Fibroblast of skin of left biceps (primary cell): ENCODE measurements around the gene RPS24.
"Not testable (repeated sequence)": the region's sequence is repeated elsewhere in the genome, so short reads cannot be mapped to it uniquely, and the experiment has no call there.

Experiments
- DNase-seq, 2 experiments: peaks; one replicate each; pipeline ENCODE4 v3.0.0-alpha.2; 2013; ENCODE audit warnings: low read depth in 2 of 2

The RPS24 gene

DNA sequence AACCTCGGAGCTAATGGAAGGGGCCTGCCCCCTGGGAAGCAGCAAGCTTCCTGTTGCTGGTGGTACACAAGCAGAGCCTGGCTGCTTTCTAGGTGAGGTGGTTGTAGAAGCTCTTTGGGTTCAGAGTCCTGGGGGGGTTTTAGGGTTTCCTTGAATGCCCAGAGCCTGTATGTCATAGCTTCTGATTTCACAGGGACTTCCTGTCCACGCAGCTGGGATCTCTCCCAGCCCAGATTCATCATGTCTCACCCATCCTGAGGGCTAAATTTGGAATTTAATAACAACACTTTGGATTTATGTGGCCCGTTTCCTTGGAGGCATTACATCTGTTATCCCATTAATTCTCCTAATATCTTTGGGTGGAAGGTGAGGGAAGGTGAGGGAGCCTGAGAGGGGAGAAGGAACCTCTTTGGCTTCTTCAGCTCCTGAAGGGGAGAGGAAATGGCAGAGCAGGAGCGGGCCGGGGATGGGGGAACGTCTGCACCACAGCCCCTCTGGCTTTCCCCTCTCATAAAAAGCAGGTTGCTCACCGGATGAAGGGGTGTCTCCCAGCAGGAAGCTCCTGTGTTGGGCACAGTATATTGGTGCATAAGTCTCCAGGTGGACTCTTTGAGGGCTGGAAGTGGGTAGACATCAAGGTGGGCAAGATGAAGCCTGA, 19.7 kb downstream of the RPS24 start:
- peak; percentile 26 to 30 for DNase-seq

DNA sequence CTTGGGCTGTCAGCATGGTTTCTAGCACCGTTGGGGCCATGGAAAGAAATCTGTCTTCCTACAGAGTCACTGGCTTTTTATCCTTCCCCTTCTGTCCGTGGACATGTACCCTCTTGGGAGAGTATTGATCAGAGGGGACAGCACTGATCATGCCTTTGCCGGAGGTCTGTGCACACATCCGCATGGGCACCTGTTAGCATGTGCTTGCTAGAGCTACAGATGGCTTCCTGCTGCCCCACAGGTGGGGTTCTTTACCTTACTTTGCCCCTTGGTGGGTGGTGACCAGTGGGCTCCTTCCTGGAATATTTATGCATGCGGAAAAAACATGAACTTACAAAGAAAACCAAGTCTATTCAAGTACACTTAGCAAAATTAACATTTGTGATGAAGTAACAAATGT, 24.9 kb downstream of the RPS24 start:
- DNase-seq, result no peak

GRCh38 chr10:78059906-78060702, 26.4 kb downstream of the RPS24 start:
- no peak for DNase-seq

GRCh38 chr10:78062296-78062695, 28.6 kb downstream of the RPS24 start:
- DNase-seq, result no peak

DNA sequence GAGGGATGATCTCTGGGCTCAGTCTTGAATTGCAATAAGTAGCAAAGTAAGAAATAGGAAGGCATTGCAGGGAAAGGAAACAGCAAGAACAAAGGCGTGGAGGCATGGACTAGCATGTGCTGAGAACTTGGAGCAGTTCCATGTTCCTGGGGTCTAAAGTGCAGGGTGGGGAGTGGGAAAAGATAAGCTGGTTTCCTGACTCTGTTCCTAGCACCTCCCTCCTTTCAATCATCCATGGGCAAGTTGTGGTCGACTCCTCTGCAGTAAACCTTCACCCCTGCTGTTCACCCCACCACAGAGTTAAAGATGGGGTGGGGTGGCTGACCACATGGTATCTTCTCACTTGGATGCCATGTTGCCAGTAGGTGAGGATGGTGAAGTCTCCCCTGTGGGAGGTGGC, 29.6 kb downstream of the RPS24 start:
- DNase-seq, result no peak

DNA sequence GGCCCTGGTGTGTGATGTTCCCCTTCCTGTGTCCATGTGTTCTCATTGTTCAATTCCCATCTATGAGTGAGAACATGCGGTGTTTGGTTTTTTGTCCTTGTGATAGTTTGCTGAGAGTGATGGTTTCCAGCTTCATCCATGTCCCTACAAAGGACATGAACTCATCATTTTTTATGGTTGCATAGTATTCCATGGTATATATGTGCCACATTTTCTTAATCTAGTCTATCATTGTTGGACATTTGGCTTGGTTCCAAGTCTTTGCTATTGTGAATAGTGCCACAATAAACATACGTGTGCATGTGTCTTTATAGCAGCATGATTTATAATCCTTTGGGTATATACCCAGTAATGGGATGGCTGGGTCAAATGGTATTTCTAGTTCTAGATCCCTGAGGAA, 31.3 kb downstream of the RPS24 start:
- not testable (repeated sequence) for DNase-seq

DNA sequence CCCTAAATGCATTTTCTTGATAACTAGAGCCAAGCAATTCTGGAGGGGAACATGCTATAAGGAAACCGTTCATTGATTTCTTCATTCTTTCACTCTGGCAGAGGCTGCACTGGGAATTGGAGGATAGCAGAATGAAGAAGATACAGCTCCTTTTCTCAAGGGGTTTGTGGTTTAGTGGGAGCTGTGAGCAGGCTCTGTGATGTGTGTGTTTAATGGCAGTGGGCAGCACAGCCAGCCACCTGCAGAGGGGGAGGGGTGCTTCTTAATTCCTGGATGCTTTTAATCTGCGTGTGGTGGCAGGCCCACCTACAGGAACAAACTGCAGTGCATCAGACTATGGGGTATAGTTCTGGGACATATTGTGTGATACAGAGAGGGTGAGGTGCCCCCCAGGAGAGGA, 31.9 kb downstream of the RPS24 start:
- no peak for DNase-seq

- DNase-seq, result no peak
These were observed 32.3 kb downstream of the RPS24 start for GRCh38 chr10:78066012-78066411.

DNA sequence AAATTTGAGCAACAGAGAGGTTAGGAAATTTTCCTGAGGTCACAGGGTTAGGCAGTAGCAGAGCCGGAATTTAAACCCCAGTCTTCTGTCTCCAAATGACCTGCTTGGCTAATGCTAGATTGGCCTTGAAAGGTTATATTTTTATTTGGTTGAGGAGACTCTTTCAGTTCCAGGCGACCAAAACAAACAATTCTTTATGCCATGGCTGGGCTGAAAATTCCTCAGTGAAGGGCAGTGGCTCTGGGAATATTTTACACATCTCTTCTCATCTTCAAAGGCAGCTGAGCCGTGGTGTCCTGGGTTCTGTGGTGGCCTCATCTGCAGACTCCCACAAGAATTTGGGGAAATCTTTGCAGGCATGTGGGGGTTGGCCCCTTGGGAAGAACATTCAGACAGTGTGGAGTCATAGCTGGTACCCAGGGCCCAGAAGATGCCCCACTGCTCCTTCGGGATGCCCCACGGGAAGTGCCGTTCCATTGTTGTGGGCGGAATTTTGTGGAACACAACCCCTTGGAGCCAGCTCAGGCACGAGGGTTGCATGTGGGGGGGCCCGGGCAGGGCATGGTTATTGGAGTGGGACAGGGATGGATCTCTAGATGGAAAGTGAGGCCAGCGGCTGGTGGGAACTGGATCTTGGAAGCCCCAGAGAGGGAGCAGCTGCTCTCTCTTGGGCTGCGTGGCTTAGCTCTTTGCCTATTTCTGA, 33.2 kb downstream of the RPS24 start:
- no peak for DNase-seq

DNA sequence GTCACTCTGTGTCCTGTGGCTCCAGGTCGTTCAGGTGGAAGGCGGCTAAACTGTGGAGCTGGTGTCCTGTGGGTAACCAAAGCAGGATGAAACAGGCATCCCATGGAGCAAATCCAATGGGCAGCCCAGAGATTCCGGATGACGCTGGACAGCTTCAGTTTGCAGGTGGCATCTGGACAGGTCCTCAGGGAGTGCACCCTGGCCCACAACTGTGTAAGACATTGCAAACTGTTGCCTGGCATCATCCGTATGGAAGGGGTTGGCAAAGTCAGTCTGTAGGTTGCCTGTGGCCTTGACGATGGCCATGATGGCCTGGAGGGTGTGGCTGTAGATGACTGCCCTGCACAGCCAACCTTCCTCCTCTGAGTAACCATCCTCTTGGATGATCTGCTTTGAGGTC, 35.5 kb downstream of the RPS24 start:
- no peak for DNase-seq

- not testable (repeated sequence) for DNase-seq
These were observed 36.4 kb downstream of the RPS24 start for GRCh38 chr10:78070064-78070463.

- DNase-seq, result no peak
These were observed 37.1 kb downstream of the RPS24 start for GRCh38 chr10:78070726-78071125.

- no peak for DNase-seq
These were observed 37.6 kb downstream of the RPS24 start for GRCh38 chr10:78071140-78071856.

- DNase-seq, result no peak
These were observed 38.2 kb downstream of the RPS24 start for GRCh38 chr10:78071857-78072179.

DNA sequence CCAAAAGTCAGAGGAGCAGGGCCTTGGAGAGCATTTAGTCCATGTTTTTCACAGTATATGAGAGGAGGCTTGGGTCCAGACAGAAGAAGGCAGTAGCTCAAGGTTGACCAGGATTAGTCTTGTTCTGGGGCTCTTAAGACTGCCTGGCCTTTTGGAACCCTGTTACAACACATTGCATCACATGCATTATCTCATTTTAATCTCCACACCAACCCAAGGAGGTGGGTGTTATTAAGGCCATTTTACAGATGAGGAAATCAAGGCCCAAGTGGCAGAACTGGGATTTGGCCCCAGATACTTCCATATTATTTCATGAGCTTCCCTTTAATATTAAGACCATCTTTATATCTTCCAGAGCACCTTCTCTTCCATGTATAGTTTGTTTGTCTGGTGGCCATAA, 38.8 kb downstream of the RPS24 start:
- no peak for DNase-seq

GRCh38 chr10:78075806-78076205, 42.1 kb downstream of the RPS24 start:
- DNase-seq, result not testable (repeated sequence)

DNA sequence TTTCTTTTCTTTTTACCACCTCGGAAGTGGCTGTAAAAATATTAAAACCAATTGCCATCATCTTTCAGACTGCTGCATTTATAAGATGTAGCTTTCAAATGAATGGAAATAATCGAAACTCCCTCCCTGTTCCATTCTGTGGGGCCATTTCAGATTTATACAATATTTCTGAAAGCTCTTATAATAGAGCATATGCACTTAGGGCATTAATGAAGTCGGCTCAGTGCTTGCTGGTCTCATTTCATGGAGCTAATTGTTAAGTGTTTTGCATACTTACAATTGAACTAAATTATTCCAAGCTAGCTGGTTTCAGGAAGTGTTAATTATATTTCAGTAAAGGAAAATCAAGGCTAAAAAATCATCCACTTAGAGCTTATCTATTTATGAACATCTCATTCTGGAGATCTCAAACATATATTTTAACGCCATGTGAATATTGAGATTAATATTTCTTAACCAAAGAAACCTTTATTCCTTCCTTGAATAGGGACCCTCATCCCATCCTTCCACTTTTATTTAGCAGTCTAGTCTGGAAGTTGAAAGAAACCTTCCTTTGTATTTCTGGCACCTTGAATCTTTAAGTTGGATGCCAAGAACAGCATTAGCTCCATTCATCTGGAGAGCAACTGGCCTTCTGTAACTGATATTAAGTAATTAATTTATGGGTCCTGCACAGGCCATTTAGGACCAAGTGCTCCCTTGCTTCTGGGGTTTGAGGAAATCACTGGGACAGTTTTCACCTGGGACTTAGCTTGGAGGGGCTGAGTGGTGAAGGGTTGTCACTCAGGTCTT, 45.1 kb downstream of the RPS24 start:
- no peak for DNase-seq

- no peak for DNase-seq
These were observed 45.7 kb downstream of the RPS24 start for GRCh38 chr10:78079411-78079810.

- DNase-seq, result no peak
These were observed 47.6 kb downstream of the RPS24 start for GRCh38 chr10:78081292-78081691.

GRCh38 chr10:78082636-78083035, 49.0 kb downstream of the RPS24 start:
- no peak for DNase-seq
